Fibroblast of lung (primary cell): ENCODE measurements around the gene P3R3URF. TPM values are rescaled to one million over a fixed set of nuclear protein-coding genes. Genes with fewer than 3 reads are reported as not detected.

Experiments used
- DNase-seq, 2 donors: peaks; one replicate each; pipeline versions ENCODE4 v3.0.0 to v3.0.0-alpha.2; 2010; ENCODE audit warnings: low read depth in 2 of 2
- H2AFZ ChIP-seq: 2 replicates; pipeline ENCODE4 v1.5.1; 2012; ENCODE audit warnings: low read length, control low read depth, inconsistent platforms
- H3K27ac ChIP-seq: 2 replicates; pipeline ENCODE4 v1.5.1; 2011; ENCODE audit warnings: low read length, control low read depth; ENCODE audit not compliant: insufficient read depth
- H3K27me3 ChIP-seq: 2 replicates; pipeline ENCODE4 v1.5.1; 2011; ENCODE audit warnings: mild to moderate bottlenecking, low read length; ENCODE audit not compliant: control insufficient read depth, insufficient read depth
- H3K36me3 ChIP-seq: 2 replicates; pipeline ENCODE4 v1.5.1; 2011; ENCODE audit warnings: low read length; ENCODE audit not compliant: control insufficient read depth, insufficient read depth
- H3K4me1 ChIP-seq: 2 replicates; pipeline ENCODE4 v1.5.1; 2011; ENCODE audit warnings: low read length; ENCODE audit not compliant: control insufficient read depth, insufficient read depth; ENCODE audit errors: extremely low read depth
- H3K4me2 ChIP-seq: 2 replicates; pipeline ENCODE4 v1.5.1; 2011; ENCODE audit warnings: low read length, control low read depth; ENCODE audit not compliant: insufficient read depth; ENCODE audit errors: extremely low read depth
- H3K4me3 ChIP-seq, 4 experiments: fragments of 200-600 bp in 1 of 4; sonication (generic) in 1 of 4; replicated peaks in 1 of 4; 2 replicates each; pipeline ENCODE4 v1.5.1; 2011 to 2016; ENCODE audit warnings: low read length in 4 of 4, low read depth in 3 of 4, mild to moderate bottlenecking in 3 of 4, control low read depth in 2 of 4, inconsistent platforms in 1 of 4, mixed read lengths in 1 of 4; ENCODE audit not compliant: insufficient read depth in 1 of 4; ENCODE audit errors: control extremely low read depth in 1 of 4
- H3K79me2 ChIP-seq: 2 replicates; pipeline ENCODE4 v1.5.1; 2012; ENCODE audit warnings: mild to moderate bottlenecking, low read length, inconsistent platforms; ENCODE audit not compliant: control insufficient read depth, insufficient read depth
- H3K9ac ChIP-seq: 2 replicates; pipeline ENCODE4 v1.5.1; 2011; ENCODE audit warnings: mild to moderate bottlenecking, low read length, control low read depth; ENCODE audit not compliant: insufficient read depth
- H3K9me3 ChIP-seq: 2 replicates; pipeline ENCODE4 v1.5.1; 2012; ENCODE audit warnings: low read depth, low read length; ENCODE audit not compliant: control insufficient read depth, insufficient read depth
- H4K20me1 ChIP-seq: 2 replicates; pipeline ENCODE4 v1.5.1; 2011; ENCODE audit warnings: low read length; ENCODE audit not compliant: control insufficient read depth, insufficient read depth; ENCODE audit errors: extremely low read depth
- CTCF ChIP-seq, 2 donors: IDR thresholded peaks in 1 of 2; conservative IDR thresholded peaks in 1 of 2; 1 replicate in 1 of 2; 2 replicates in 1 of 2; pipeline ENCODE4 v1.5.1; 2011 to 2012; ENCODE audit warnings: low read length in 2 of 2, control low read depth in 1 of 2, inconsistent platforms in 1 of 2, low read depth in 1 of 2, mild to moderate bottlenecking in 1 of 2
- EZH2 ChIP-seq: IDR thresholded peaks from 2 replicates; pipeline ENCODE4 v1.5.1; 2012; ENCODE audit warnings: low read length, control low read depth, mild to moderate bottlenecking; ENCODE audit errors: missing control alignments
- polyA plus RNA-seq, 2 donors: library from polyadenylated mRNA; depleted of rRNA in 1 of 2; stranded (reverse) in 1 of 2; unstranded in 1 of 2; fragments of >200 nt; gene quantifications; 2 replicates each; pipeline ENCODE4 v1.2.1, GENCODE V29; 2011 to 2012; ENCODE audit warnings: missing spikeins in 1 of 2
- total RNA-seq: library from RNA; depleted of rRNA; stranded (reverse); fragments of >200 nt; gene quantifications from 2 replicates; pipeline ENCODE4 v1.2.1, GENCODE V29; 2014

Gene P3R3URF
- total and polyA plus RNA-seq, 2 donors (not counting 1 experiment from before 2014, with no cell fraction given), result not detected

- H3K4me1 ChIP-seq, result no peaks in the 10 kb centered on the region
- H3K4me3 ChIP-seq, result no peak overlapping the region
- TF ChIP-seq CTCF (conservative IDR thresholded peaks at IDR 0.05 in 1 of 2, IDR thresholded peaks at IDR 0.05 in 1 of 2; ENCODE audit: low read depth in 1 of 2, low read length in 2 of 2) (no peak), EZH2 (no peak)
- H3K4me2 ChIP-seq, result no peak overlapping the region
- H3K36me3 ChIP-seq, result no peaks in the 10 kb centered on the region
- H3K27ac ChIP-seq, result no peak overlapping the region
- peaks cover 2% of the 10 kb centered on the region for H3K27me3 ChIP-seq
- no peak overlapping the region for H2AFZ ChIP-seq
- H3K9ac ChIP-seq, result no peak overlapping the region
- DNase-seq, result peak in 1 of 2 donors; percentile 28
- no peaks in the 10 kb centered on the region for H3K79me2 ChIP-seq
- H3K9me3 ChIP-seq, result no peaks in the 10 kb centered on the region
- H4K20me1 ChIP-seq, result no peaks in the 10 kb centered on the region
Observed at GRCh38 chr1:46153228-46153627, 23.1 kb downstream of the P3R3URF start.

GRCh38 chr1:46152016-46152415 is 24.3 kb downstream of the P3R3URF start:
- Histone ChIP-seq H3K27me3 (no peaks in the 10 kb centered on the region), H2AFZ (no peak overlapping the region), H3K4me2 (no peak overlapping the region), H3K9ac (no peak overlapping the region), H3K4me1 (no peaks in the 10 kb centered on the region), H3K27ac (no peak overlapping the region), H4K20me1 (no peaks in the 10 kb centered on the region), H3K4me3 (no peak overlapping the region), H3K79me2 (no peaks in the 10 kb centered on the region), H3K9me3 (no peaks in the 10 kb centered on the region), H3K36me3 (no peaks in the 10 kb centered on the region)
- no peak for TF ChIP-seq EZH2
- TF ChIP-seq CTCF (conservative IDR thresholded peaks at IDR 0.05 in 1 of 2, IDR thresholded peaks at IDR 0.05 in 1 of 2; ENCODE audit: low read depth in 1 of 2, low read length in 2 of 2), result no peak
- peak in 1 of 2 donors; percentile 93 for DNase-seq

GRCh38 chr1:46150085-46150484 is 26.2 kb downstream of the P3R3URF start:
- Histone ChIP-seq H3K4me1 (no peaks in the 10 kb centered on the region), H3K9me3 (no peaks in the 10 kb centered on the region), H2AFZ (no peak overlapping the region), H3K27ac (no peak overlapping the region), H3K36me3 (no peaks in the 10 kb centered on the region), H3K9ac (no peak overlapping the region), H3K4me2 (no peak overlapping the region), H3K27me3 (no peaks in the 10 kb centered on the region), H4K20me1 (no peaks in the 10 kb centered on the region), H3K4me3 (no peak overlapping the region), H3K79me2 (no peaks in the 10 kb centered on the region)
- no peak for DNase-seq
- TF ChIP-seq EZH2 (no peak), CTCF (conservative IDR thresholded peaks at IDR 0.05 in 1 of 2, IDR thresholded peaks at IDR 0.05 in 1 of 2; ENCODE audit: low read depth in 1 of 2, low read length in 2 of 2) (no peak)
